GM23338 (cell line): ENCODE measurements around the gene P3H4. TPM values are rescaled to one million over a fixed set of nuclear protein-coding genes. Genes with fewer than 3 reads are reported as not detected.

Experiments used
- ATAC-seq: fragments of 200-7000 bp; cut with Tn5 transposase; 3 replicates; pipeline ENCODE4 v1.9.1; 2020
- DNase-seq: peaks from one replicate; pipeline ENCODE4 v3.0.0-alpha.2; 2015; ENCODE audit warnings: low spot score
- H2AFZ ChIP-seq: fragments of 200-600 bp; sonication (generic); 2 replicates; pipeline ENCODE4 v1.8.0; 2016; ENCODE audit warnings: antibody characterized with exemption, mild to moderate bottlenecking, moderate library complexity
- H3F3A ChIP-seq: fragments of 200-600 bp; sonication (generic); replicated peaks from 2 replicates; pipeline ENCODE4 v1.8.0; 2017; ENCODE audit warnings: antibody characterized with exemption, mixed run types, low read depth
- H3K27ac ChIP-seq: fragments of 200-600 bp; sonication (generic); 2 replicates; pipeline ENCODE4 v1.6.1; 2016; ENCODE audit warnings: low read depth
- H3K27me3 ChIP-seq: fragments of 200-600 bp; sonication (generic); 2 replicates; pipeline ENCODE4 v1.8.0; 2016; ENCODE audit warnings: mild to moderate bottlenecking, mixed run types, moderate library complexity; ENCODE audit not compliant: insufficient read depth
- H3K36me3 ChIP-seq: fragments of 200-600 bp; sonication (generic); 2 replicates; pipeline ENCODE4 v1.8.0; 2016; ENCODE audit warnings: mild to moderate bottlenecking; ENCODE audit not compliant: insufficient read depth
- H3K4me1 ChIP-seq: fragments of 200-600 bp; sonication (generic); 2 replicates; pipeline ENCODE4 v1.8.0; 2016; ENCODE audit warnings: mild to moderate bottlenecking, moderate library complexity; ENCODE audit not compliant: insufficient read depth
- H3K4me2 ChIP-seq: fragments of 200-600 bp; sonication (generic); 2 replicates; pipeline ENCODE4 v1.7.1; 2017; ENCODE audit warnings: mixed run types
- H3K4me3 ChIP-seq: fragments of 200-600 bp; sonication (generic); 2 replicates; pipeline ENCODE4 v1.6.1; 2016; ENCODE audit warnings: mixed run types
- H3K79me2 ChIP-seq: fragments of 200-600 bp; sonication (generic); replicated peaks from 2 replicates; pipeline ENCODE4 v1.8.0; 2017; ENCODE audit warnings: mild to moderate bottlenecking; ENCODE audit not compliant: insufficient read depth
- H3K9me2 ChIP-seq: fragments of 200-600 bp; sonication (generic); 2 replicates; pipeline ENCODE4 v1.8.0; 2017; ENCODE audit not compliant: insufficient read depth
- H4K20me1 ChIP-seq: fragments of 200-600 bp; sonication (generic); replicated peaks from 2 replicates; pipeline ENCODE4 v1.8.0; 2017; ENCODE audit warnings: mild to moderate bottlenecking; ENCODE audit not compliant: insufficient read depth
- H3K27ac Mint-ChIP-seq: 2 replicates; pipeline ENCODE4 v1.8.0; 2020; ENCODE audit warnings: inconsistent platforms, mild to moderate bottlenecking, moderate library complexity, mixed read lengths
- H3K27me3 Mint-ChIP-seq: 3 replicates; pipeline ENCODE4 v1.8.0; 2022; ENCODE audit warnings: low read depth, mild to moderate bottlenecking, moderate library complexity, mixed read lengths, inconsistent platforms; ENCODE audit not compliant: insufficient read depth, poor library complexity
- H3K36me3 Mint-ChIP-seq: 3 replicates; pipeline ENCODE4 v1.8.0; 2021; ENCODE audit warnings: low read depth, mild to moderate bottlenecking, inconsistent platforms, moderate library complexity, mixed read lengths
- H3K4me1 Mint-ChIP-seq: 3 replicates; pipeline ENCODE4 v1.8.0; 2020; ENCODE audit warnings: mild to moderate bottlenecking, inconsistent platforms, mixed read lengths
- H3K4me3 Mint-ChIP-seq: 3 replicates; pipeline ENCODE4 v1.8.0; 2021; ENCODE audit warnings: moderate library complexity, mild to moderate bottlenecking, inconsistent platforms, mixed read lengths
- H3K9me3 Mint-ChIP-seq: 3 replicates; pipeline ENCODE4 v1.8.0; 2020; ENCODE audit warnings: moderate library complexity, mild to moderate bottlenecking, inconsistent platforms, mixed read lengths
- CREB1 ChIP-seq: fragments of 250-450 bp; sonication (Bioruptor Pico); IDR thresholded peaks from 2 replicates; pipeline ENCODE4 v1.5.0; 2020; ENCODE audit warnings: low read depth, mild to moderate bottlenecking, moderate library complexity
- ETS1 ChIP-seq: IDR thresholded peaks from 2 replicates; pipeline ENCODE4 v1.6.1; 2016; ENCODE audit warnings: antibody characterized with exemption
- JUNB ChIP-seq: IDR thresholded peaks from one replicate; pipeline ENCODE4 v1.6.1; 2016; ENCODE audit warnings: antibody characterized with exemption; ENCODE audit not compliant: unreplicated experiment
- POLR2AphosphoS5 ChIP-seq: IDR thresholded peaks from 2 replicates; pipeline ENCODE4 v1.6.1; 2016; ENCODE audit warnings: antibody characterized with exemption, low read depth
- REST ChIP-seq: IDR thresholded peaks from one replicate; pipeline ENCODE4 v1.6.1; 2018; ENCODE audit warnings: antibody characterized with exemption; ENCODE audit not compliant: unreplicated experiment
- polyA plus RNA-seq: library from polyadenylated mRNA; unstranded; fragments of >200 nt; fragmentation: Nextera tagmentation; extraction: Ambion mirVana; gene quantifications from 2 replicates; pipeline ENCODE4 v1.2.1, GENCODE V29; 2016
- total RNA-seq: library from RNA; depleted of rRNA; stranded (reverse); fragments of >200 nt; shearing (Covaris generic); gene quantifications from 2 replicates; pipeline ENCODE4 v1.2.3, GENCODE V29; 2014

Gene P3H4
- total and polyA plus RNA-seq, 2 experiments from 2014 or later = 16.0 to 33.3 TPM

- peak; percentile 5 for TF ChIP-seq REST
- TF ChIP-seq POLR2AphosphoS5 = peak; percentile 81
Observed at GRCh38 chr17:41785091-41785858, 26.5 kb downstream of the P3H4 start (continued).

- Histone ChIP-seq H4K20me1 (0 out of 2 replicates have a peak, but pooled peaks cover 4% of the 10 kb centered on the region), H3K9me2 (no peaks in the 10 kb centered on the region), H3K36me3 (no peaks in the 10 kb centered on the region), H3K4me2 (peak overlapping the region; percentile 92), H3K27ac (peak overlapping the region; percentile 93), H2AFZ (no peak overlapping the region), H3K4me1 (peaks cover 23% of the 10 kb centered on the region), H3K79me2 (peaks cover 48% of the 10 kb centered on the region), H3K4me3 (peak overlapping the region; percentile 88), H3K27me3 (no peaks in the 10 kb centered on the region), H3F3A (peaks cover 12% of the 10 kb centered on the region; the same call in 1 of the 2 replicates)
- Mint-ChIP-seq H3K36me3 (peaks cover 5% of the 10 kb centered on the region; the same call in 2 of the 3 replicates), H3K4me1 (peaks cover 34% of the 10 kb centered on the region), H3K9me3 (no peaks in the 10 kb centered on the region), H3K4me3 (peak overlapping the region; percentile 86), H3K27me3 (peaks cover 28% of the 10 kb centered on the region), H3K27ac (peak overlapping the region; percentile 99)
- ATAC-seq (peak; percentile 11), DNase-seq (peak; percentile 75)
- TF ChIP-seq JUNB = no peak
- TF ChIP-seq POLR2AphosphoS5 = no peak
- no peak for TF ChIP-seq CREB1 (CRISPR knock-in tag)
Observed at GRCh38 chr17:41784207-41784744, 27.5 kb downstream of the P3H4 start.

GRCh38 chr17:41782142-41782541, 29.6 kb downstream of the P3H4 start:
- H3K27ac ChIP-seq = peak overlapping the region; percentile 26; the same call in 1 of the 2 replicates
- TF ChIP-seq REST (no peak), ETS1 (no peak)

More at GRCh38 chr17:41782142-41782541, 29.6 kb downstream of the P3H4 start:
- peaks cover 21% of the 10 kb centered on the region for H3F3A ChIP-seq
- DNase-seq (no peak), ATAC-seq (no peak)
- H3K4me1 ChIP-seq = peaks cover 29% of the 10 kb centered on the region
- no peaks in the 10 kb centered on the region for H3K27me3 ChIP-seq
- H3K9me3 Mint-ChIP-seq = no peaks in the 10 kb centered on the region
- 0 out of 2 replicates have a peak overlapping the region, but pooled peaks have one; percentile 26 for H3K4me2 ChIP-seq
- peaks cover 4% of the 10 kb centered on the region; the same call in 1 of the 2 replicates for H4K20me1 ChIP-seq
- H3K4me3 Mint-ChIP-seq = peak overlapping the region; percentile 23; the same call in 1 of the 3 replicates
- H3K36me3 ChIP-seq = no peaks in the 10 kb centered on the region
- peaks cover 23% of the 10 kb centered on the region for H3K27me3 Mint-ChIP-seq
- no peaks in the 10 kb centered on the region for H3K9me2 ChIP-seq
- H3K4me1 Mint-ChIP-seq = peaks cover 32% of the 10 kb centered on the region
- peaks cover 5% of the 10 kb centered on the region; the same call in 2 of the 3 replicates for H3K36me3 Mint-ChIP-seq
- H2AFZ ChIP-seq = no peak overlapping the region
- peaks cover 67% of the 10 kb centered on the region for H3K79me2 ChIP-seq
- no peak overlapping the region for H3K4me3 ChIP-seq
- peak overlapping the region; percentile 81 for H3K27ac Mint-ChIP-seq
